H1 (cell line): ENCODE results near the gene BSPRY. TPM values are rescaled to one million over a fixed set of nuclear protein-coding genes. Genes with fewer than 3 reads are reported as not detected.

Source experiments
- CTCF ChIA-PET: fragments of 300-600 bp; sonication (Branson Sonifier 250); formaldehyde crosslinking; loops from one replicate; lab custom pipeline; 2021; ENCODE audit not compliant: partially characterized antibody; lab: Charles Lee
- POLR2A ChIA-PET: fragments of 300-600 bp; sonication (Branson Sonifier 250); formaldehyde crosslinking; loops from one replicate; lab custom pipeline; 2021; ENCODE audit warnings: inconsistent platforms; ENCODE audit not compliant: partially characterized antibody; lab: Charles Lee
- DNase-seq, 2 experiments: peaks; one replicate each; pipeline versions ENCODE4 v3.0.0 to v3.0.0-alpha.2; 2010 to 2022; ENCODE audit warnings: low spot score in 2 of 2, low read depth in 1 of 2, mixed read lengths in 1 of 2
- FAIRE-seq: peaks from 2 replicates; lab custom pipeline; 2011; peaks lifted over from hg19 to GRCh38; lab: Jason Lieb, UNC
- H2AFZ ChIP-seq: 2 replicates; pipeline ENCODE4 v1.8.1; 2012; ENCODE audit warnings: low read length, inconsistent platforms
- H2AK5ac ChIP-seq: 2 replicates; pipeline ENCODE4 v1.6.1; 2013; ENCODE audit warnings: low read depth, low read length
- H2BK120ac ChIP-seq: replicated peaks from 2 replicates; pipeline ENCODE3; 2013; ENCODE audit warnings: low read depth, low read length, inconsistent platforms
- H2BK12ac ChIP-seq: 2 replicates; pipeline ENCODE4 v1.6.1; 2013; ENCODE audit warnings: low read depth, low read length
- H2BK15ac ChIP-seq: 2 replicates; pipeline ENCODE4 v1.6.1; 2013; ENCODE audit warnings: low read length
- H2BK20ac ChIP-seq: 2 replicates; pipeline ENCODE4 v1.6.1; 2013; ENCODE audit warnings: low read length
- H2BK5ac ChIP-seq: 2 replicates; pipeline ENCODE4 v1.6.1; 2013; ENCODE audit warnings: low read depth, low read length
- H3K14ac ChIP-seq: 2 replicates; pipeline ENCODE4 v1.6.1; 2013; ENCODE audit warnings: inconsistent platforms; ENCODE audit not compliant: insufficient read length
- H3K18ac ChIP-seq: 2 replicates; pipeline ENCODE4 v1.6.1; 2013; ENCODE audit warnings: low read length; ENCODE audit errors: extremely low read depth
- H3K23ac ChIP-seq: 2 replicates; pipeline ENCODE4 v1.6.1; 2013; ENCODE audit warnings: inconsistent platforms; ENCODE audit not compliant: insufficient read length
- H3K23me2 ChIP-seq: 2 replicates; pipeline ENCODE4 v1.6.1; 2013; ENCODE audit warnings: low read depth, low read length
- H3K27ac ChIP-seq: 2 replicates; pipeline ENCODE4 v1.6.1; 2011; ENCODE audit warnings: low read depth, low read length, inconsistent platforms
- H3K27me3 ChIP-seq, 4 experiments: replicated peaks in 1 of 4; 1 replicate in 1 of 4; 2 replicates in 3 of 4; pipeline versions ENCODE4 v1.6.1 to v1.8.1; 2011 to 2013; ENCODE audit warnings: low read length in 3 of 4, mild to moderate bottlenecking in 3 of 4, inconsistent platforms in 2 of 4, mixed read lengths in 2 of 4, moderate library complexity in 1 of 4; ENCODE audit not compliant: control insufficient read depth in 3 of 4, insufficient read depth in 3 of 4; ENCODE audit errors: extremely low read depth in 1 of 4
- H3K36me3 ChIP-seq, 4 experiments: 2 replicates each; pipeline versions ENCODE4 v1.6.1 to v1.8.1; 2011 to 2013; ENCODE audit warnings: mild to moderate bottlenecking in 4 of 4, low read length in 3 of 4, moderate library complexity in 2 of 4, control low read depth in 1 of 4, inconsistent platforms in 1 of 4; ENCODE audit not compliant: insufficient read depth in 4 of 4, control insufficient read depth in 2 of 4
- H3K4ac ChIP-seq: replicated peaks from 2 replicates; pipeline ENCODE3; 2013; ENCODE audit warnings: low read length, low read depth, mixed read lengths, inconsistent platforms; ENCODE audit not compliant: insufficient read length
- H3K4me1 ChIP-seq, 4 experiments: replicated peaks in 1 of 4; 1 replicate in 1 of 4; 2 replicates in 3 of 4; pipeline versions ENCODE4 v1.6.1 to v1.8.1; 2011 to 2013; ENCODE audit warnings: low read length in 3 of 4, inconsistent platforms in 2 of 4, mixed read lengths in 1 of 4; ENCODE audit not compliant: insufficient read depth in 4 of 4, control insufficient read depth in 3 of 4
- H3K4me2 ChIP-seq, 2 experiments: 2 replicates each; pipeline versions ENCODE4 v1.6.1 to v1.8.1; 2011 to 2013; ENCODE audit warnings: low read depth in 2 of 2, low read length in 2 of 2, control low read depth in 1 of 2, inconsistent platforms in 1 of 2, mild to moderate bottlenecking in 1 of 2; ENCODE audit not compliant: insufficient read depth in 1 of 2
- H3K4me3 ChIP-seq, 4 experiments: fragments of 200-600, 300-600 bp in 1 of 4; sonication (generic), shearing (Covaris generic), sonication (Bioruptor Twin) in 1 of 4; 2 replicates each; pipeline versions ENCODE4 v1.5.1 to v1.8.1; 2011 to 2016; ENCODE audit warnings: low read length in 4 of 4, low read depth in 3 of 4, control low read depth in 2 of 4, inconsistent platforms in 2 of 4, mild to moderate bottlenecking in 2 of 4, mixed read lengths in 1 of 4, moderate library complexity in 1 of 4; ENCODE audit not compliant: insufficient read depth in 2 of 4; ENCODE audit errors: extremely low read depth in 1 of 4
- H3K56ac ChIP-seq: replicated peaks from 2 replicates; pipeline ENCODE3; 2013; ENCODE audit warnings: low read depth, mild to moderate bottlenecking, mixed read lengths, low read length, inconsistent platforms; ENCODE audit not compliant: insufficient read length
- H3K79me1 ChIP-seq: 2 replicates; pipeline ENCODE4 v1.6.1; 2013; ENCODE audit warnings: low read depth, low read length, control low read depth
- H3K79me2 ChIP-seq, 2 experiments: 2 replicates each; pipeline versions ENCODE4 v1.6.1 to v1.8.1; 2012 to 2013; ENCODE audit warnings: low read length in 2 of 2, mild to moderate bottlenecking in 2 of 2, inconsistent platforms in 1 of 2; ENCODE audit not compliant: insufficient read depth in 2 of 2, control insufficient read depth in 1 of 2
- H3K9ac ChIP-seq, 4 experiments: replicated peaks in 1 of 4; 1 replicate in 1 of 4; 2 replicates in 3 of 4; pipeline versions ENCODE4 v1.6.1 to v1.8.1; 2011 to 2013; ENCODE audit warnings: low read depth in 3 of 4, low read length in 3 of 4, control low read depth in 2 of 4, mild to moderate bottlenecking in 2 of 4, moderate library complexity in 2 of 4, inconsistent platforms in 1 of 4; ENCODE audit errors: extremely low read depth in 1 of 4
- H3K9me3 ChIP-seq, 2 experiments: 2 replicates each; pipeline versions ENCODE4 v1.6.1 to v1.8.1; 2012 to 2013; ENCODE audit warnings: mild to moderate bottlenecking in 2 of 2, moderate library complexity in 2 of 2, control low read depth in 1 of 2, inconsistent platforms in 1 of 2, low read depth in 1 of 2, low read length in 1 of 2, mixed read lengths in 1 of 2; ENCODE audit not compliant: insufficient read depth in 2 of 2
- H4K20me1 ChIP-seq, 2 experiments: replicated peaks in 1 of 2; 2 replicates each; pipeline versions ENCODE3 to v1.8.1; 2011 to 2013; ENCODE audit warnings: inconsistent platforms in 2 of 2, low read length in 2 of 2, mild to moderate bottlenecking in 1 of 2; ENCODE audit not compliant: insufficient read depth in 2 of 2, control insufficient read depth in 1 of 2
- H4K5ac ChIP-seq: 2 replicates; pipeline ENCODE4 v1.6.1; 2013; ENCODE audit warnings: low read length, low read depth, mixed read lengths, inconsistent platforms; ENCODE audit not compliant: insufficient read length
- H4K8ac ChIP-seq: 2 replicates; pipeline ENCODE4 v1.8.0; 2013; ENCODE audit warnings: mild to moderate bottlenecking, moderate library complexity, low read length, inconsistent platforms; ENCODE audit not compliant: insufficient read depth; ENCODE audit errors: extremely low read depth
- H4K91ac ChIP-seq: replicated peaks from 2 replicates; pipeline ENCODE3; 2013; ENCODE audit warnings: low read length, mixed read lengths, inconsistent platforms; ENCODE audit not compliant: insufficient read length
- WGBS, 2 experiments: shearing (Covaris generic) in 1 of 2; methylation state at CpG; one replicate each; pipeline versions ENCODE4 v1.1.6 to v1.1.7; 2013 to 2015; ENCODE audit warnings: low lambda C conversion rate in 2 of 2, mixed read lengths in 2 of 2, inconsistent platforms in 1 of 2, low coverage in 1 of 2, missing lambda C conversion rate in 1 of 2; ENCODE audit not compliant: insufficient replicate concordance in 2 of 2, insufficient coverage in 1 of 2, insufficient read length in 1 of 2; ENCODE audit errors: extremely low coverage in 1 of 2, missing lambda C conversion rate in 1 of 2; 5-methylcytosine and 5-hydroxymethylcytosine counted together
- polyA plus RNA-seq, 7 experiments: library from polyadenylated mRNA; depleted of rRNA in 3 of 7; stranded (reverse) in 5 of 7; unstranded in 2 of 7; fragments of >200 nt in 5 of 7; fragments of 200-250 nt in 2 of 7; gene quantifications; 1 replicate in 5 of 7; 2 replicates in 1 of 7; 4 replicates in 1 of 7; pipeline versions ENCODE4 v1.2.1 to v1.2.3, GENCODE V29; 2011 to 2013; ENCODE audit warnings: missing spikeins in 2 of 7, mixed read lengths in 2 of 7
- total RNA-seq: library from RNA; stranded (reverse); fragmentation: NEBNext Ultra II Directional; extraction: Animal tissue kit (Norgen Biotek cat#: 25700); gene quantifications from 2 replicates; pipeline ENCODE4 v1.2.1, GENCODE V29; 2021
- TF ChIP-seq, protein P1 (sequence below), 3 experiments: IDR thresholded peaks; 1 replicate in 2 of 3; 2 replicates in 1 of 3; pipeline versions ENCODE4 v1.5.1 to v1.6.1; 2011; ENCODE audit warnings: low read length in 3 of 3, mild to moderate bottlenecking in 3 of 3, inconsistent platforms in 2 of 3, low read depth in 1 of 3, moderate library complexity in 1 of 3; ENCODE audit not compliant: insufficient read depth in 1 of 3; ENCODE audit errors: control extremely low read depth in 1 of 3

BSPRY gene
- total and polyA plus RNA-seq, 2 of the 8 experiments (the other 6 are each of a cell fraction or from before 2014, with no cell fraction given): 5.5 to 10.9 TPM

DNA sequence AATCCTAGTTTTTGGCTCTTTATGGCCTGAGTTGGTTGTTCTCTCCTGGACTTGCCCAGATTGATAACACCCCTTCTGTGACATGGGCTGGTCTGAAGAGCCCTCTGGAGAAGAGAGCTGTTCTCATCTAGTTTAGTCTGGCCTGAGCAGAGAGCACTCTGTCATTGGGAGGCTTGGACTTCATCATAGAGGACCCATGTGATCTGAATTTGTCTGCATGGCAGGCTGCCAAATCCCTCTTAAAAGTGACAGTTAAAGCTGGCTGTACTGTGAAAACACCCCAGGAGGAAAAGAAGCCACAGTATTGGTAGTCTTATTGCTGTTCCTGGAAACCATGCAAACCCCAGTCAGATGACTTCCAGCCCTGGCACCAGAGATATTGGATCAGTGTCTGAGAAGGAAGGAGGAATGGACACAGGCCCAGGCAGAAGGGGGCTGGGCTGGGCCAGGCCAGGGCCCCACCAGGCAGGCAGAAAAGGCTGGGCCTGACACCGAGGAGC, 5.6 kb upstream of the BSPRY start:
- Histone ChIP-seq H3K4me2 (no peak overlapping the region), H2AFZ (no peak overlapping the region), H3K27me3 (peaks cover 0 to 6% (median 3%) of the 10 kb centered on the region in 4 experiments; a peak in 2 of 7 replicates), H2BK5ac (no peak overlapping the region), H4K20me1 (no peaks in the 10 kb centered on the region), H2BK15ac (0 out of 2 replicates have a peak overlapping the region, but pooled peaks have one; percentile 29), H3K79me1 (no peaks in the 10 kb centered on the region), H3K23me2 (peaks cover 4% of the 10 kb centered on the region), H3K23ac (no peak overlapping the region), H3K4me1 (peaks cover 0 to 2% (median 0%) of the 10 kb centered on the region in 4 experiments; a peak in 3 of 7 replicates), H2BK120ac (no peak overlapping the region), H3K56ac (no peak overlapping the region), H3K27ac (no peak overlapping the region), H3K14ac (no peak overlapping the region), H3K36me3 (no peaks in the 10 kb centered on the region), H2BK12ac (no peak overlapping the region), H3K9ac (no peak overlapping the region), H4K5ac (no peak overlapping the region), H3K79me2 (no peaks in the 10 kb centered on the region), H3K18ac (no peak overlapping the region), H2AK5ac (no peak overlapping the region), H3K9me3 (no peaks in the 10 kb centered on the region), H4K8ac (no peak overlapping the region), H3K4ac (no peak overlapping the region), H2BK20ac (no peak overlapping the region), H3K4me3 (no peak overlapping the region), H4K91ac (no peak overlapping the region)
- FAIRE-seq (no peak), DNase-seq (no peak)
- ChIA-PET POLR2A (interaction anchor here (0.7 kb wide), 1 partner anchor 60 kb away, joined by 3 read pairs; no protein-coding TSS in a partner anchor), CTCF (interaction anchor here (0.6 to 1.0 kb wide), 3 partner anchors 69 to 439 kb away, joined by 3 read pairs; no protein-coding TSS in a partner anchor)
- whole genome bisulfite sequencing, 2 experiments: 75% methylated on average over 1 of the region's 1 CpG; no CpG with 5 or more reads in 1 of the 2 experiments
- TF ChIP-seq, protein P1, sequence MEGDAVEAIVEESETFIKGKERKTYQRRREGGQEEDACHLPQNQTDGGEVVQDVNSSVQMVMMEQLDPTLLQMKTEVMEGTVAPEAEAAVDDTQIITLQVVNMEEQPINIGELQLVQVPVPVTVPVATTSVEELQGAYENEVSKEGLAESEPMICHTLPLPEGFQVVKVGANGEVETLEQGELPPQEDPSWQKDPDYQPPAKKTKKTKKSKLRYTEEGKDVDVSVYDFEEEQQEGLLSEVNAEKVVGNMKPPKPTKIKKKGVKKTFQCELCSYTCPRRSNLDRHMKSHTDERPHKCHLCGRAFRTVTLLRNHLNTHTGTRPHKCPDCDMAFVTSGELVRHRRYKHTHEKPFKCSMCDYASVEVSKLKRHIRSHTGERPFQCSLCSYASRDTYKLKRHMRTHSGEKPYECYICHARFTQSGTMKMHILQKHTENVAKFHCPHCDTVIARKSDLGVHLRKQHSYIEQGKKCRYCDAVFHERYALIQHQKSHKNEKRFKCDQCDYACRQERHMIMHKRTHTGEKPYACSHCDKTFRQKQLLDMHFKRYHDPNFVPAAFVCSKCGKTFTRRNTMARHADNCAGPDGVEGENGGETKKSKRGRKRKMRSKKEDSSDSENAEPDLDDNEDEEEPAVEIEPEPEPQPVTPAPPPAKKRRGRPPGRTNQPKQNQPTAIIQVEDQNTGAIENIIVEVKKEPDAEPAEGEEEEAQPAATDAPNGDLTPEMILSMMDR (IDR thresholded peaks at IDR 0.05; ENCODE audit: control extremely low read depth in 1 of 3, insufficient read depth in 1 of 3, low read depth in 1 of 3, low read length in 3 of 3): no peak
